ENCODE results near the gene FBLN2. TPM values are rescaled to one million over a fixed set of nuclear protein-coding genes. Genes with fewer than 3 reads are reported as not detected.

Gene FBLN2
- total RNA-seq, 1 donor from 2014 or later = 94.3 TPM

DNA sequence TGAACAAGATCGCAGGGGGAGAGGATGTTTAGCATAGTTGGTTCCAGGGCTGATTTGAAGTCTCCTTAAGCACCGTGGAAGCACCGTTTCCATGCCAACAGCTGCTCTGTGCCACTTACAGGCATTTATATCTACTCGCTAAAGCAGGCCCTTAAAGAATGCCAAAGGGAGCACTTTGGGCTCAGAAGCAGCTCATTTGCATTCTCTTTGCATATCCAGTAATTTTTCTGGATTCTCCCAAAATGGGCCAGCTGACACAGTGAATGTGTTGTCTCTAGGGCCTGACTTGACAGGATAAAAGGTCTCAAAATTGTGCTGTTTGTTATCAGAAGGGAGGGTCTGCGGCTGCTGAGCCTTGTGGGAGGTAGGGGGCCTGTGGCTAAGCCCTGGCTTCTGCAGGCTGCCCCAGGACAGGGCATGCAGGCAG is 138.6 kb downstream of the FBLN2 start:
- intact Hi-C loops (cut with DNase I) = loop anchor here (10.0 kb wide), 1 partner anchor 187 kb away; no protein-coding TSS in a partner anchor
- no peak for DNase-seq (ENCODE audit: extremely low spot score in 2 of 2)
- no peak for TF ChIP-seq POLR2A (IDR thresholded peaks at IDR 0.05)
- TF ChIP-seq, protein P1, sequence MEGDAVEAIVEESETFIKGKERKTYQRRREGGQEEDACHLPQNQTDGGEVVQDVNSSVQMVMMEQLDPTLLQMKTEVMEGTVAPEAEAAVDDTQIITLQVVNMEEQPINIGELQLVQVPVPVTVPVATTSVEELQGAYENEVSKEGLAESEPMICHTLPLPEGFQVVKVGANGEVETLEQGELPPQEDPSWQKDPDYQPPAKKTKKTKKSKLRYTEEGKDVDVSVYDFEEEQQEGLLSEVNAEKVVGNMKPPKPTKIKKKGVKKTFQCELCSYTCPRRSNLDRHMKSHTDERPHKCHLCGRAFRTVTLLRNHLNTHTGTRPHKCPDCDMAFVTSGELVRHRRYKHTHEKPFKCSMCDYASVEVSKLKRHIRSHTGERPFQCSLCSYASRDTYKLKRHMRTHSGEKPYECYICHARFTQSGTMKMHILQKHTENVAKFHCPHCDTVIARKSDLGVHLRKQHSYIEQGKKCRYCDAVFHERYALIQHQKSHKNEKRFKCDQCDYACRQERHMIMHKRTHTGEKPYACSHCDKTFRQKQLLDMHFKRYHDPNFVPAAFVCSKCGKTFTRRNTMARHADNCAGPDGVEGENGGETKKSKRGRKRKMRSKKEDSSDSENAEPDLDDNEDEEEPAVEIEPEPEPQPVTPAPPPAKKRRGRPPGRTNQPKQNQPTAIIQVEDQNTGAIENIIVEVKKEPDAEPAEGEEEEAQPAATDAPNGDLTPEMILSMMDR (IDR thresholded peaks at IDR 0.05) = no peak
- H3K36me3 ChIP-seq = no peaks in the 10 kb centered on the region
- H3K27me3 ChIP-seq = no peaks in the 10 kb centered on the region
- H3K4me1 ChIP-seq = no peaks in the 10 kb centered on the region
- H3K27ac ChIP-seq = no peak overlapping the region
- no peak overlapping the region for H3K4me3 ChIP-seq
- no peaks in the 10 kb centered on the region for H3K9me3 ChIP-seq

Other genes with a start within 250 kb of the FBLN2 start
- gene NUP210, start 128.8 kb upstream of the FBLN2 start, total RNA-seq = 10.1 TPM
- 12.0 TPM for gene HDAC11, start 68.8 kb upstream of the FBLN2 start, total RNA-seq

Measured in vagina (tissue), 2 donors.